ENCODE data around the gene SERPINB1. TPM values are rescaled to one million over a fixed set of nuclear protein-coding genes. Genes with fewer than 3 reads are reported as not detected.
A peak's percentile ranks its signal among the peaks of the same experiment; 100 is the strongest.

SERPINB1 gene
- total and polyA plus RNA-seq, 2 donors (not counting 3 experiments of a cell fraction or from before 2014, with no cell fraction given): 6.7 to 24.0 TPM

GRCh38 chr6:2877960-2878359 is 36.3 kb upstream of the SERPINB1 start:
- Histone ChIP-seq H3K9me1 (replicated peaks; ENCODE audit: control insufficient read depth, extremely low read depth, insufficient read depth, low read length) (no peaks in the 10 kb centered on the region), H3K79me2 (ENCODE audit: control insufficient read depth, insufficient read depth, low read length) (peaks cover 7% of the 10 kb centered on the region), H3K27ac (ENCODE audit: insufficient read depth, low read depth, low read length) (peak overlapping the region; percentile 91), H4K20me1 (replicated peaks; ENCODE audit: control insufficient read depth, extremely low read depth, insufficient read depth, low read length) (no peaks in the 10 kb centered on the region), H3K9ac (replicated peaks; ENCODE audit: extremely low read depth, insufficient read depth, low read length) (no peak overlapping the region), H2AFZ (ENCODE audit: low read depth, low read length) (no peak overlapping the region), H3K27me3 (ENCODE audit: control insufficient read depth in 2 of 2, insufficient read depth in 2 of 2, low read length in 2 of 2) (no peaks in the 10 kb centered on the region), H3K4me3 (replicated peaks in 1 of 3; ENCODE audit: insufficient read depth in 1 of 3, low read depth in 1 of 3, low read length in 3 of 3) (no peak overlapping the region), H3K4me1 (ENCODE audit: control insufficient read depth, extremely low read depth, insufficient read depth, low read length) (peaks cover 29% of the 10 kb centered on the region), H3K9me3 (replicated peaks; ENCODE audit: control insufficient read depth, insufficient read depth, low read length) (no peaks in the 10 kb centered on the region), H3K4me2 (ENCODE audit: insufficient read depth, low read length) (peak overlapping the region; percentile 38), H3K36me3 (ENCODE audit: control insufficient read depth in 2 of 2, extremely low read depth in 1 of 2, insufficient read depth in 2 of 2, low read length in 2 of 2) (no peaks in the 10 kb centered on the region)
- ChIA-PET POLR2A (interaction anchor here (0.6 to 1.5 kb wide), 2 partner anchors 20 to 100 kb away, joined by 3 to 4 read pairs; no protein-coding TSS in a partner anchor), CTCF (interaction anchor here (1.0 to 3.5 kb wide), 8 partner anchors 20 to 140 kb away, joined by 3 to 19 read pairs (median 4); partner anchors contain the start of gene SERPINB9)
- TF ChIP-seq POLR2AphosphoS5 (IDR thresholded peaks at IDR 0.05; ENCODE audit: insufficient read depth, low read depth, low read length) (no peak), POLR2A (IDR thresholded peaks at IDR 0.05; ENCODE audit: low read depth, low read length) (no peak), CTCF (IDR thresholded peaks at IDR 0.05; ENCODE audit: extremely low read depth in 1 of 2, insufficient read depth in 1 of 2, low read depth in 1 of 2, low read length in 2 of 2) (no peak), MYC (IDR thresholded peaks at IDR 0.05; ENCODE audit: low read depth, low read length) (no peak)
- no TSS peak for BruUV-seq (replicated peaks)
- dilution Hi-C loops (cut with MboI; ENCODE audit: extremely low pct_ligation_motif_present, low sequenced_read_pairs) (no loop called here), intact Hi-C loops (cut with micrococcal nuclease) (no loop called here)
- DNase-seq (ENCODE audit: low read depth, low spot score): peak; percentile 15
- no peak for FAIRE-seq

Measured in endothelial cell of umbilical vein (primary cell).